Lower leg skin (tissue), 3 donors: ENCODE measurements around the gene EVPL.

Source experiments
- POLR2A ChIP-seq, 2 donors: fragments of 450-650 bp; IDR thresholded peaks; one replicate each; pipeline ENCODE4 v1.6.1; 2016 to 2017; ENCODE audit warnings: antibody characterized with exemption in 2 of 2, mild to moderate bottlenecking in 1 of 2, moderate library complexity in 1 of 2
- TF ChIP-seq, protein P1 (sequence below), 3 donors: fragments of 450-650 bp; IDR thresholded peaks; one replicate each; pipeline ENCODE4 v1.5.1; 2016; ENCODE audit warnings: antibody characterized with exemption in 3 of 3, mild to moderate bottlenecking in 3 of 3, moderate library complexity in 2 of 3

DNA sequence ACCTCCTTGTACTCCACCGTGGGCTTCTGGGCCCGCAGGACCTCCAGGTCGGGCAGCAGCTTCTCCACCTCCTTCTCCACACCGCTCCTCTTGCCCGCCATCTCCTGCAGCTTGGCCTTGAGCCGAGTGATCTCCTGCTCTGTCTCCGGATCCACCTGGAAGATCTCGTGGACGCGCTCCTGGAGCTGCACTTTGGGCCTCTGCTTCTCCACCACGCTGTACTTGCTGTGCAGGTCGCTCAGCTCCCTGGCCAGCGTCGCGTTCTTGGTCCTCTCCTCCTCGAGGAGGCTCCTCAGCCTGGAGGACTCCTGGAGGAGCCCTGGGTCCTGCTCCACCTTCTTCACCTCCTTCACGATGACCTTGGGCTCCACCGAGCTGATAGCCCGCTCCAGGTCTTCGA, 17.7 kb downstream of the EVPL start:
- TF ChIP-seq, protein P1, sequence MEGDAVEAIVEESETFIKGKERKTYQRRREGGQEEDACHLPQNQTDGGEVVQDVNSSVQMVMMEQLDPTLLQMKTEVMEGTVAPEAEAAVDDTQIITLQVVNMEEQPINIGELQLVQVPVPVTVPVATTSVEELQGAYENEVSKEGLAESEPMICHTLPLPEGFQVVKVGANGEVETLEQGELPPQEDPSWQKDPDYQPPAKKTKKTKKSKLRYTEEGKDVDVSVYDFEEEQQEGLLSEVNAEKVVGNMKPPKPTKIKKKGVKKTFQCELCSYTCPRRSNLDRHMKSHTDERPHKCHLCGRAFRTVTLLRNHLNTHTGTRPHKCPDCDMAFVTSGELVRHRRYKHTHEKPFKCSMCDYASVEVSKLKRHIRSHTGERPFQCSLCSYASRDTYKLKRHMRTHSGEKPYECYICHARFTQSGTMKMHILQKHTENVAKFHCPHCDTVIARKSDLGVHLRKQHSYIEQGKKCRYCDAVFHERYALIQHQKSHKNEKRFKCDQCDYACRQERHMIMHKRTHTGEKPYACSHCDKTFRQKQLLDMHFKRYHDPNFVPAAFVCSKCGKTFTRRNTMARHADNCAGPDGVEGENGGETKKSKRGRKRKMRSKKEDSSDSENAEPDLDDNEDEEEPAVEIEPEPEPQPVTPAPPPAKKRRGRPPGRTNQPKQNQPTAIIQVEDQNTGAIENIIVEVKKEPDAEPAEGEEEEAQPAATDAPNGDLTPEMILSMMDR (IDR thresholded peaks at IDR 0.05), result no peak
- no peak for TF ChIP-seq POLR2A (IDR thresholded peaks at IDR 0.05)
